Measurements from ENCODE around the gene ZNRF4.
"Not testable (repeated sequence)": the region's sequence is repeated elsewhere in the genome, so short reads cannot be mapped to it uniquely, and the experiment has no call there.

The ZNRF4 gene

GRCh38 chr19:5477451-5478215 lies 22.4 kb downstream of the ZNRF4 start:
- DNase-seq (ENCODE audit: low read depth), result no peak

GRCh38 chr19:5478241-5478924 lies 23.2 kb downstream of the ZNRF4 start:
- no peak for DNase-seq (ENCODE audit: low read depth)

- DNase-seq (ENCODE audit: low read depth), result no peak
Measured at GRCh38 chr19:5478925-5479588, 23.8 kb downstream of the ZNRF4 start.

- no peak for DNase-seq (ENCODE audit: low read depth)
Measured at GRCh38 chr19:5479958-5480357, 24.7 kb downstream of the ZNRF4 start.

GRCh38 chr19:5480427-5480836 lies 25.2 kb downstream of the ZNRF4 start:
- no peak for DNase-seq (ENCODE audit: low read depth)

- DNase-seq (ENCODE audit: low read depth), result no peak
Measured at GRCh38 chr19:5481957-5482356, 26.7 kb downstream of the ZNRF4 start.

- DNase-seq (ENCODE audit: low read depth), result no peak
Measured at GRCh38 chr19:5484398-5485285, 29.4 kb downstream of the ZNRF4 start.

- no peak for DNase-seq (ENCODE audit: low read depth)
Measured at GRCh38 chr19:5485286-5485636, 30.0 kb downstream of the ZNRF4 start.

GRCh38 chr19:5485658-5486057 lies 30.4 kb downstream of the ZNRF4 start:
- DNase-seq (ENCODE audit: low read depth), result not testable (repeated sequence)

GRCh38 chr19:5487222-5487621 lies 32.0 kb downstream of the ZNRF4 start:
- DNase-seq (ENCODE audit: low read depth), result no peak

GRCh38 chr19:5489551-5489950 lies 34.3 kb downstream of the ZNRF4 start:
- no peak for DNase-seq (ENCODE audit: low read depth)

GRCh38 chr19:5491565-5491964 lies 36.3 kb downstream of the ZNRF4 start:
- no peak for DNase-seq (ENCODE audit: low read depth)

GRCh38 chr19:5492281-5492634 lies 37.0 kb downstream of the ZNRF4 start:
- DNase-seq (ENCODE audit: low read depth), result no peak

- no peak for DNase-seq (ENCODE audit: low read depth)
Measured at GRCh38 chr19:5492635-5493409, 37.6 kb downstream of the ZNRF4 start.

GRCh38 chr19:5494773-5495172 lies 39.6 kb downstream of the ZNRF4 start:
- no peak for DNase-seq (ENCODE audit: low read depth)

GRCh38 chr19:5495792-5496191 lies 40.6 kb downstream of the ZNRF4 start:
- DNase-seq (ENCODE audit: low read depth), result no peak

GRCh38 chr19:5497297-5497696 lies 42.1 kb downstream of the ZNRF4 start:
- DNase-seq (ENCODE audit: low read depth), result no peak

- no peak for DNase-seq (ENCODE audit: low read depth)
Measured at GRCh38 chr19:5498830-5499550, 43.8 kb downstream of the ZNRF4 start.

- DNase-seq (ENCODE audit: low read depth), result no peak
Measured at GRCh38 chr19:5501907-5502306, 46.7 kb downstream of the ZNRF4 start.

- no peak for DNase-seq (ENCODE audit: low read depth)
Measured at GRCh38 chr19:5503598-5503997, 48.4 kb downstream of the ZNRF4 start.

- DNase-seq (ENCODE audit: low read depth), result no peak
Measured at GRCh38 chr19:5504114-5504513, 48.9 kb downstream of the ZNRF4 start.
